Astrocyte (in vitro differentiated cells and primary cell): Measurements from ENCODE around the gene BRINP1. TPM values are rescaled to one million over a fixed set of nuclear protein-coding genes. Genes with fewer than 3 reads are reported as not detected.
A peak's percentile ranks its signal among the peaks of the same experiment; 100 is the strongest.

Source experiments
- DNase-seq: peaks from one replicate; pipeline ENCODE4 v3.0.0-alpha.2; 2010; ENCODE audit warnings: low read depth
- FAIRE-seq: peaks from 2 replicates; lab custom pipeline; 2011; peaks lifted over from hg19 to GRCh38; lab: Jason Lieb, UNC
- H2AFZ ChIP-seq: 2 replicates; pipeline ENCODE4 v1.6.0; 2012; ENCODE audit warnings: low read depth, low read length, inconsistent platforms
- H3K27ac ChIP-seq: 2 replicates; pipeline ENCODE4 v1.5.1; 2011; ENCODE audit warnings: low read depth, low read length, inconsistent platforms
- H3K27me3 ChIP-seq: 2 replicates; pipeline ENCODE4 v1.6.0; 2011; ENCODE audit warnings: low read length, inconsistent platforms; ENCODE audit not compliant: insufficient read depth
- H3K36me3 ChIP-seq: 2 replicates; pipeline ENCODE4 v1.5.1; 2011; ENCODE audit warnings: low read length, inconsistent platforms; ENCODE audit not compliant: insufficient read depth
- H3K4me1 ChIP-seq: 2 replicates; pipeline ENCODE4 v1.5.1; 2011; ENCODE audit warnings: low read length, inconsistent platforms; ENCODE audit not compliant: insufficient read depth
- H3K4me2 ChIP-seq: 2 replicates; pipeline ENCODE4 v1.6.0; 2012; ENCODE audit warnings: low read length, inconsistent platforms
- H3K4me3 ChIP-seq: 2 replicates; pipeline ENCODE4 v1.5.1; 2011; ENCODE audit warnings: low read depth, mild to moderate bottlenecking, low read length, inconsistent platforms; ENCODE audit not compliant: insufficient read depth
- H3K79me2 ChIP-seq: 2 replicates; pipeline ENCODE4 v1.6.0; 2012; ENCODE audit warnings: mild to moderate bottlenecking, low read length, inconsistent platforms; ENCODE audit not compliant: insufficient read depth
- H3K9ac ChIP-seq: 2 replicates; pipeline ENCODE4 v1.6.0; 2012; ENCODE audit warnings: mild to moderate bottlenecking, low read length, inconsistent platforms
- H3K9me3 ChIP-seq: 2 replicates; pipeline ENCODE4 v1.5.1; 2012; ENCODE audit warnings: low read depth, mild to moderate bottlenecking, low read length, inconsistent platforms; ENCODE audit not compliant: insufficient read depth
- H4K20me1 ChIP-seq: 2 replicates; pipeline ENCODE4 v1.6.0; 2012; ENCODE audit warnings: low read length, inconsistent platforms; ENCODE audit not compliant: insufficient read depth
- H3K27ac Mint-ChIP-seq: one replicate; pipeline ENCODE4 v1.8.0; 2021; ENCODE audit warnings: mild to moderate bottlenecking, mixed read lengths; ENCODE audit not compliant: unreplicated experiment
- H3K27me3 Mint-ChIP-seq: one replicate; pipeline ENCODE4 v1.8.0; 2021; ENCODE audit warnings: low read depth, mixed read lengths; ENCODE audit not compliant: unreplicated experiment
- H3K36me3 Mint-ChIP-seq: one replicate; pipeline ENCODE4 v1.8.0; 2021; ENCODE audit warnings: low read depth, mixed read lengths; ENCODE audit not compliant: unreplicated experiment
- H3K4me1 Mint-ChIP-seq: one replicate; pipeline ENCODE4 v1.8.0; 2021; ENCODE audit warnings: low read depth, mixed read lengths; ENCODE audit not compliant: unreplicated experiment
- H3K4me3 Mint-ChIP-seq: one replicate; pipeline ENCODE4 v1.8.0; 2021; ENCODE audit warnings: mild to moderate bottlenecking, moderate library complexity, mixed read lengths; ENCODE audit not compliant: unreplicated experiment
- H3K9me3 Mint-ChIP-seq: one replicate; pipeline ENCODE4 v1.8.0; 2021; ENCODE audit warnings: mild to moderate bottlenecking, mixed read lengths; ENCODE audit not compliant: unreplicated experiment
- CTCF ChIP-seq: IDR thresholded peaks from 2 replicates; pipeline ENCODE4 v1.5.1; 2011; ENCODE audit warnings: low read depth, mild to moderate bottlenecking, inconsistent platforms, low read length, moderate library complexity; ENCODE audit not compliant: insufficient read depth
- EZH2 ChIP-seq: IDR thresholded peaks from 2 replicates; pipeline ENCODE4 v1.6.1; 2012; ENCODE audit warnings: mild to moderate bottlenecking, low read length, inconsistent platforms; ENCODE audit not compliant: insufficient read depth
- total RNA-seq: library from RNA; stranded (reverse); gene quantifications from 2 replicates; pipeline ENCODE4 v1.2.1, GENCODE V29; 2021

The BRINP1 gene
- total RNA-seq, 1 donor from 2014 or later = 2.2 TPM

DNA sequence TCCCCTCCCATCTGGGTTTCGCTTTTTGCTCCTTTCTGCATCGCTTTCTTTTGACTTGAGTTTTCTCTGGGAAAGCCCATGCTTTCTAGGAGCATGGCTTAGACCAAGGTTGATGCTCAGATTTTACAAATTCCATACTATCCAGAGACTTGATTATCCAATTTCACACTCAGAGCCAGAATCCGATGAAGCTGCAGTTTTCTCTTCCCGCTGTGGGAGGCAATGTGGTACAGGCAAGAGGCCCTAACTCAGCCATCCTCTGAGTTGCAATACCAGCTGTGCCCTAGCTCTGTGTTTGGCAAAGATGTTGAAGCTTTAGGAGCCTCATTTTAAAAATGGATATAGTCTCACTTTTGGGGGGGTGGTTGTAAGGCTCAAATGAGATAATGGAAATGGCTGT is 85.1 kb downstream of the BRINP1 start:
- Histone ChIP-seq H3K4me2 (no peak overlapping the region), H3K9me3 (no peaks in the 10 kb centered on the region), H3K27me3 (no peaks in the 10 kb centered on the region), H3K36me3 (no peaks in the 10 kb centered on the region), H3K79me2 (no peaks in the 10 kb centered on the region), H3K4me3 (no peak overlapping the region), H4K20me1 (no peaks in the 10 kb centered on the region), H2AFZ (no peak overlapping the region), H3K9ac (no peak overlapping the region), H3K27ac (no peak overlapping the region), H3K4me1 (peaks cover 3% of the 10 kb centered on the region)
- Mint-ChIP-seq H3K27ac (no peak overlapping the region), H3K4me3 (peak overlapping the region; percentile 56), H3K36me3 (no peaks in the 10 kb centered on the region), H3K4me1 (peaks cover 10% of the 10 kb centered on the region), H3K27me3 (peaks cover 14% of the 10 kb centered on the region), H3K9me3 (no peaks in the 10 kb centered on the region)
- FAIRE-seq (no peak), DNase-seq (peak; percentile 63)
- TF ChIP-seq CTCF (no peak), EZH2 (no peak)

GRCh38 chr9:119283078-119283794 is 86.0 kb downstream of the BRINP1 start:
- Histone ChIP-seq H2AFZ (no peak overlapping the region), H3K27me3 (no peaks in the 10 kb centered on the region), H3K36me3 (no peaks in the 10 kb centered on the region), H3K4me2 (peak overlapping the region; percentile 41), H3K79me2 (no peaks in the 10 kb centered on the region), H3K9me3 (no peaks in the 10 kb centered on the region), H3K4me1 (peaks cover 3% of the 10 kb centered on the region), H3K27ac (no peak overlapping the region), H3K9ac (no peak overlapping the region), H3K4me3 (no peak overlapping the region), H4K20me1 (no peaks in the 10 kb centered on the region)
- H3K9me3 Mint-ChIP-seq = no peaks in the 10 kb centered on the region
- peaks cover 14% of the 10 kb centered on the region for H3K27me3 Mint-ChIP-seq
- FAIRE-seq (no peak), DNase-seq (peak; percentile 88)
- peak overlapping the region; percentile 47 for H3K4me3 Mint-ChIP-seq
- TF ChIP-seq CTCF = no peak
- TF ChIP-seq EZH2 = no peak
- H3K4me1 Mint-ChIP-seq = peaks cover 10% of the 10 kb centered on the region
- H3K36me3 Mint-ChIP-seq = no peaks in the 10 kb centered on the region
- peak overlapping the region; percentile 68 for H3K27ac Mint-ChIP-seq

DNA sequence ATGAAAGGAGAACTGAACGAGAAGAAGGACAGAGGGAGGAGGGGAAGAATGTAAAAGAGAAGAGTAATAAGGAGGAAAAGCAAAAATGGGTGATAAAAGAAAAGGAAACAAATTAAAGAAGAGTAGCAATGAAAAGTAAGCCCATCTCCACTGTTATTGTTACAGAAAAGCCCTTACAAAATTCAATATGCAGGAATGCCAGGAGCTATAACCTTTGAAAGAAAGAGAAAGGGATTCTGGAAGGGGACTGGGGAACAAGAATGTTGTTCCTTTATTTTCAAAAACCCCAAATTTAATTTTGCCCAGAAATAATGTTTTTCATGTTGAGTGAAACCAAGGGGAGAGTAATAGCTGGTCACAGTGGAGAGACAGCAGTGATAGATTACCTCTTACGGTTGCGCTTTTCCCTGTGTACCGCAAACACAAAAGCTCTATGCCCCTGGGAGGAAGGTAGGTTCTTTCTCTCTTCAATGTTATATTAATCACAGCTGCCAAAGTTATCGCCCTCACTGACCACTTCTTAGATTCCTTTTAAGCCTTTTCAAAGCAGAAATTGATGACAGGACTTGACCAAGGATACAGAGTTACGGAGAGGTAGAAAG is 86.7 kb downstream of the BRINP1 start:
- H3K27ac Mint-ChIP-seq = no peak overlapping the region
- DNase-seq (peak; percentile 76), FAIRE-seq (no peak)
- Histone ChIP-seq H3K27ac (no peak overlapping the region), H2AFZ (no peak overlapping the region), H3K4me1 (peaks cover 3% of the 10 kb centered on the region), H4K20me1 (no peaks in the 10 kb centered on the region), H3K79me2 (no peaks in the 10 kb centered on the region), H3K4me2 (peak overlapping the region; percentile 41), H3K27me3 (no peaks in the 10 kb centered on the region), H3K36me3 (no peaks in the 10 kb centered on the region), H3K9ac (no peak overlapping the region), H3K9me3 (no peaks in the 10 kb centered on the region), H3K4me3 (no peak overlapping the region)
- H3K36me3 Mint-ChIP-seq = no peaks in the 10 kb centered on the region
- H3K9me3 Mint-ChIP-seq = no peaks in the 10 kb centered on the region
- H3K4me1 Mint-ChIP-seq = peaks cover 10% of the 10 kb centered on the region
- H3K27me3 Mint-ChIP-seq = peaks cover 17% of the 10 kb centered on the region
- no peak for TF ChIP-seq EZH2
- no peak overlapping the region for H3K4me3 Mint-ChIP-seq
